Suprapubic skin (tissue), 4 donors: ENCODE data around the gene GJC2. TPM values are rescaled to one million over a fixed set of nuclear protein-coding genes. Genes with fewer than 3 reads are reported as not detected.
"Not testable (repeated sequence)": the region's sequence is repeated elsewhere in the genome, so short reads cannot be mapped to it uniquely, and the experiment has no call there.

ENCODE experiments used
- DNase-seq, 2 donors: peaks; one replicate each; pipeline ENCODE4 v3.0.0-alpha.2; 2019; ENCODE audit warnings: low spot score in 2 of 2
- H3K27ac ChIP-seq: fragments of 200-600 bp; sonication (generic); one replicate; pipeline ENCODE4 v1.5.1; 2019
- H3K27me3 ChIP-seq: fragments of 200-600 bp; sonication (generic); one replicate; pipeline ENCODE4 v1.5.1; 2019
- H3K36me3 ChIP-seq: fragments of 200-600 bp; sonication (generic); one replicate; pipeline ENCODE4 v1.5.1; 2019
- H3K4me1 ChIP-seq: fragments of 200-600 bp; sonication (generic); one replicate; pipeline ENCODE4 v1.5.1; 2019
- H3K4me3 ChIP-seq: fragments of 200-600 bp; sonication (generic); one replicate; pipeline ENCODE4 v1.5.1; 2019; ENCODE audit warnings: mild to moderate bottlenecking
- H3K9me3 ChIP-seq: fragments of 200-600 bp; sonication (generic); one replicate; pipeline ENCODE4 v1.5.1; 2019
- EP300 ChIP-seq: sonication (generic); formaldehyde crosslinking; IDR thresholded peaks from one replicate; pipeline ENCODE4 v1.6.1; 2017; ENCODE audit warnings: antibody characterized with exemption
- POLR2A ChIP-seq, 2 donors: fragments of 450-650 bp; IDR thresholded peaks; one replicate each; pipeline ENCODE4 v1.6.1; 2017; ENCODE audit warnings: antibody characterized with exemption in 2 of 2, mild to moderate bottlenecking in 2 of 2, moderate library complexity in 2 of 2
- POLR2AphosphoS5 ChIP-seq, 3 donors: sonication (generic); formaldehyde crosslinking; IDR thresholded peaks; one replicate each; pipeline ENCODE4 v1.6.1; 2017; ENCODE audit warnings: antibody characterized with exemption in 3 of 3
- WGBS: methylation state at CpG from one replicate; pipeline ENCODE4 v1.1.5; 2018; 5-methylcytosine and 5-hydroxymethylcytosine counted together
- total RNA-seq, 4 donors: library from RNA; depleted of rRNA; stranded (reverse); fragments of >200 nt; gene quantifications; one replicate each; pipeline ENCODE4 v1.1.0, GENCODE V29; 2016
- TF ChIP-seq, protein P1 (sequence below), 2 donors: fragments of 200-600 bp in 1 of 2; fragments of 450-650 bp in 1 of 2; sonication (generic) in 1 of 2; IDR thresholded peaks; one replicate each; pipeline ENCODE4 v1.5.1; 2016 to 2019; ENCODE audit warnings: antibody characterized with exemption in 2 of 2, mild to moderate bottlenecking in 1 of 2, moderate library complexity in 1 of 2

GJC2 gene
- total RNA-seq, 4 donors from 2014 or later: 2.5 to 3.6 (median 3.0) TPM

DNA sequence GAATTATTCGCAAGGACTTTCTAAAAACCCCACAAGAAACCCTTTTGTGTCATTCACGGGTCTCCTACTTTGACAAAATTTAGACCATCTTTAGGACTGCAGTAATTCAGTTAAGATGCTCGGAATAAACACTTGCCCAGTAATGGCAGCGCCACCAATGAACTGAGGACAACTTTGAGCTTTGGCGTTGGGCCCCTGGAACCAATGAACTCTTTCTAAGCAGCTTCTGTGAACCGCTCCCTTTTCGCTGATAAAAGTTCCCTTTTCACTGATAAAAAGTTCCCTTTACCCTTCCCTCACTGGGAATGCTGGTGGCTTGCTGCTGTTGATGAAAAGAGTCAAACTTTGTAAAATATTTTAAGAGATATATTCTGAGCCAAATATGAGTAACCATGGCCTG lies 39.2 kb upstream of the GJC2 start:
- TF ChIP-seq POLR2A (IDR thresholded peaks at IDR 0.05) (no peak), POLR2AphosphoS5 (IDR thresholded peaks at IDR 0.05) (no peak), EP300 (no peak)
- TF ChIP-seq, protein P1, sequence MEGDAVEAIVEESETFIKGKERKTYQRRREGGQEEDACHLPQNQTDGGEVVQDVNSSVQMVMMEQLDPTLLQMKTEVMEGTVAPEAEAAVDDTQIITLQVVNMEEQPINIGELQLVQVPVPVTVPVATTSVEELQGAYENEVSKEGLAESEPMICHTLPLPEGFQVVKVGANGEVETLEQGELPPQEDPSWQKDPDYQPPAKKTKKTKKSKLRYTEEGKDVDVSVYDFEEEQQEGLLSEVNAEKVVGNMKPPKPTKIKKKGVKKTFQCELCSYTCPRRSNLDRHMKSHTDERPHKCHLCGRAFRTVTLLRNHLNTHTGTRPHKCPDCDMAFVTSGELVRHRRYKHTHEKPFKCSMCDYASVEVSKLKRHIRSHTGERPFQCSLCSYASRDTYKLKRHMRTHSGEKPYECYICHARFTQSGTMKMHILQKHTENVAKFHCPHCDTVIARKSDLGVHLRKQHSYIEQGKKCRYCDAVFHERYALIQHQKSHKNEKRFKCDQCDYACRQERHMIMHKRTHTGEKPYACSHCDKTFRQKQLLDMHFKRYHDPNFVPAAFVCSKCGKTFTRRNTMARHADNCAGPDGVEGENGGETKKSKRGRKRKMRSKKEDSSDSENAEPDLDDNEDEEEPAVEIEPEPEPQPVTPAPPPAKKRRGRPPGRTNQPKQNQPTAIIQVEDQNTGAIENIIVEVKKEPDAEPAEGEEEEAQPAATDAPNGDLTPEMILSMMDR (IDR thresholded peaks at IDR 0.05): no peak
- H3K27me3 ChIP-seq: no peaks in the 10 kb centered on the region
- 90% methylated on average over 7 of the region's 7 CpGs for WGBS
- H3K27ac ChIP-seq: no peak overlapping the region
- no peak overlapping the region for H3K4me3 ChIP-seq
- H3K9me3 ChIP-seq: no peaks in the 10 kb centered on the region
- H3K36me3 ChIP-seq: peaks cover 22% of the 10 kb centered on the region
- H3K4me1 ChIP-seq: peaks cover 23% of the 10 kb centered on the region
- no peak for DNase-seq

DNA sequence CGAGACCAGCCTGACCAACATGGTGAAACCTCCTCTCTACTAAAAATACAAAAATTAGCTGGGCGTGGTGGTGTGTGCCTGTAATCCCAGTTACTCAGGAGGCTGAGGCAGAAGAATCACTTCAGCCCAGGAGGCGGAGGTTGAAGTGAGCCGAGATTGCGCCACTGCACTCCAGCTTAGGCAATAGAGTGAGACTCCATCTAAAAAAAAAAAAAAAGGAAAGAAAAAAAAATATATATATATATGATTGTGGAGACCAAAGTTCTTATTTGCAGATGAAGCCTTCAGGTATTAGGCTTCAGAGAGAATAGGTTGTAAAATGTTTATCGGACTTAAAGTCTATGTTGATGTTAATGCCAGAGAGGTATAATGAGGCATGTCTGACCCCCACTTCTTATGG lies 38.4 kb upstream of the GJC2 start:
- not testable (repeated sequence) for H3K9me3 ChIP-seq, H3K4me3 ChIP-seq, H3K27ac ChIP-seq, H3K27me3 ChIP-seq
- WGBS: 92% methylated on average over 6 of the region's 6 CpGs
- peaks cover 23% of the 10 kb centered on the region for H3K4me1 ChIP-seq
- peak in 1 of 2 donors; percentile 47 for DNase-seq
- H3K36me3 ChIP-seq: peaks cover 15% of the 10 kb centered on the region

DNA sequence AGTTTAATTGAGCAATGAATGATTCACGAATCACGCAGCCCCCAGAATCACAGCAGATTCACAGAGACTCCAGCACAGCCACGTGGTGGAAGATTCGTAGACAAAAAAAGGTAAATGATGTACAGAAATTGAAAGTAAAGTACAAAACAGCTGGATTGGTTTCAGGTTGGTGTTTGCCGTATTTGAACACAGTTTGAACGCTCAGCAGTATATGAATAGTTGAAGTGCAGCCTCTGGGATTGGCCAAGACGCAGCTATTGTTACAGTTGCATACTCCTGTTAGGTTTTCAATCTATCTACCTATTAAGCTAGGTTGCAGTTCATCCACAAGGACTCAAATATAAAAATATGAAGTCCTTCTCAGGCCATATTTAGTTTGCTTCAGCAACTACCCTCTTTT lies 37.6 kb upstream of the GJC2 start:
- no peaks in the 10 kb centered on the region for H3K27me3 ChIP-seq
- no peak for DNase-seq
- H3K9me3 ChIP-seq: no peaks in the 10 kb centered on the region
- no peak overlapping the region for H3K4me3 ChIP-seq
- 95% methylated on average over 7 of the region's 7 CpGs for WGBS
- no peak overlapping the region for H3K27ac ChIP-seq
- no peak for TF ChIP-seq EP300
- no peak for TF ChIP-seq POLR2A (IDR thresholded peaks at IDR 0.05)
- TF ChIP-seq POLR2AphosphoS5 (IDR thresholded peaks at IDR 0.05): no peak
- TF ChIP-seq, protein P1 (IDR thresholded peaks at IDR 0.05): no peak
- peaks cover 6% of the 10 kb centered on the region for H3K36me3 ChIP-seq
- peaks cover 23% of the 10 kb centered on the region for H3K4me1 ChIP-seq

DNA sequence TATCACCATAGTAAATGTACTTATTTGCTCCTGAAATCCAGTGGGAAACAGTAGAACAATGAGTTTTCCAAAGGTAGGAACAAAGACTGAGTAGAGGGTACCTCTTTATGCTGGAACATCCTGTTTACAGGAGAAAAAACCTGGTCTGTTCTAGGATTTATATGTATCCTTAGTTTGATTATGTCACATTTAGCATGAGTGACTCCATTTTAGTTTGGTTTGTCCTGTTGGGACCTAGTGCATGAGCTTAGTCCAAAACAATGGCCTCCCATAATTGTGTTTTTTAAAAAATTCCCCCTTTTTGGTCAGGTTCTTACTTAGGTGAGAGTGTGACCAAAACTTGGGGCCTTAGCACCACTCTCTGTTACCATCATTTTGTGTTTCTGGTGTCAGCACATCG lies 37.1 kb upstream of the GJC2 start:
- TF ChIP-seq POLR2AphosphoS5 (IDR thresholded peaks at IDR 0.05) (no peak), EP300 (no peak), POLR2A (IDR thresholded peaks at IDR 0.05) (no peak)
- TF ChIP-seq, protein P1 (IDR thresholded peaks at IDR 0.05): no peak
- Histone ChIP-seq H3K36me3 (peaks cover 2% of the 10 kb centered on the region), H3K27ac (no peak overlapping the region), H3K9me3 (no peaks in the 10 kb centered on the region), H3K4me1 (peaks cover 22% of the 10 kb centered on the region), H3K4me3 (no peak overlapping the region), H3K27me3 (no peaks in the 10 kb centered on the region)
- 95% methylated on average over 1 of the region's 1 CpG for WGBS
- no peak for DNase-seq

- no peaks in the 10 kb centered on the region for H3K9me3 ChIP-seq
- TF ChIP-seq, protein P1 (IDR thresholded peaks at IDR 0.05): no peak
- TF ChIP-seq EP300 (no peak), POLR2A (IDR thresholded peaks at IDR 0.05) (no peak), POLR2AphosphoS5 (IDR thresholded peaks at IDR 0.05) (no peak)
- H3K27ac ChIP-seq: no peak overlapping the region
- peaks cover 9% of the 10 kb centered on the region for H3K4me1 ChIP-seq
- H3K4me3 ChIP-seq: no peak overlapping the region
- WGBS: 83% methylated on average over 3 of the region's 3 CpGs
- H3K27me3 ChIP-seq: no peaks in the 10 kb centered on the region
- H3K36me3 ChIP-seq: no peaks in the 10 kb centered on the region
- no peak for DNase-seq
Measured at GRCh38 chr1:228114827-228115226, 34.9 kb upstream of the GJC2 start.

DNA sequence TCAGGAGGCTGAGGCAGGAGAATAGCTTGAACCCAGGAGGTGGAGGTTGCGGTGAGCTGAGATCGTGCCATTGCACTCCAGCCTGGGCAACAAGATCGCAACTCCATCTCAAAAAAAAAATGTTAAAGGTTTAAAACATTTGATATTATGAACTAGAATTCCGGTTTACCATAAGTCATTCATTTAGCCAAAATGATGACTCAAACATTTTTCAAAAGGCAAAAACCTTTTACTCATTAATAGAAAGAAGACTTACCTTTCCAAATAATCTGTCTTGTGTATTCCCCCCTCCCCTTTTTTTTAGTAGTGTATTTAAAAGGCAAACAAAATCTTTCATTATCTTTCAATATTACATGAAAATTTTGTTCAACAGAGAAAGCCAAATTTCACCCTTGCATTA lies 32.4 kb upstream of the GJC2 start:
- DNase-seq: no peak
- no peaks in the 10 kb centered on the region for H3K27me3 ChIP-seq
- H3K27ac ChIP-seq: no peak overlapping the region
- no peaks in the 10 kb centered on the region for H3K36me3 ChIP-seq
- no peak overlapping the region for H3K4me3 ChIP-seq
- H3K9me3 ChIP-seq: no peaks in the 10 kb centered on the region
- 96% methylated on average over 4 of the region's 4 CpGs for WGBS
- TF ChIP-seq EP300: no peak
- TF ChIP-seq, protein P1 (IDR thresholded peaks at IDR 0.05): no peak
- no peak for TF ChIP-seq POLR2AphosphoS5 (IDR thresholded peaks at IDR 0.05)
- no peak for TF ChIP-seq POLR2A (IDR thresholded peaks at IDR 0.05)
- peaks cover 16% of the 10 kb centered on the region for H3K4me1 ChIP-seq
